A673 (cell line): ENCODE measurements around the gene CORO2A. TPM values are rescaled to one million over a fixed set of nuclear protein-coding genes. Genes with fewer than 3 reads are reported as not detected.

Source experiments
- BruUV-seq: library from RNA; stranded (reverse); fragments of 400-500 nt; replicated peaks from 2 replicates; lab custom pipeline; 2021; lab: Mats Ljungman, UMichigan
- CTCF ChIA-PET: fragments of 300-600 bp; sonication (Branson Sonifier 250); formaldehyde crosslinking; loops from one replicate; lab custom pipeline; 2022; ENCODE audit warnings: antibody characterized with exemption; lab: Charles Lee
- POLR2A ChIA-PET: fragments of 300-600 bp; sonication (Branson Sonifier 250); formaldehyde crosslinking; loops from one replicate; lab custom pipeline; 2022; ENCODE audit warnings: antibody characterized with exemption; ENCODE audit not compliant: low non-redundant PET; lab: Charles Lee
- DNase-seq: peaks from one replicate; pipeline ENCODE4 v3.0.0-alpha.2; 2015; ENCODE audit warnings: low spot score
- H3K27ac ChIP-seq: fragments of 200-600 bp; sonication (generic); 2 replicates; pipeline ENCODE4 v1.5.1; 2016; ENCODE audit warnings: mixed run types, low read depth, mild to moderate bottlenecking, mixed read lengths, antibody characterized with exemption, low read length; ENCODE audit not compliant: poor library complexity, severe bottlenecking
- H3K27me3 ChIP-seq: fragments of 200-600 bp; sonication (generic); replicated peaks from 2 replicates; pipeline ENCODE4 v1.6.1; 2017; ENCODE audit warnings: mixed run types, low read depth, mild to moderate bottlenecking, mixed read lengths, antibody characterized with exemption, low read length; ENCODE audit not compliant: insufficient read depth, poor library complexity
- H3K36me3 ChIP-seq: fragments of 200-600 bp; sonication (generic); 2 replicates; pipeline ENCODE4 v1.6.1; 2016; ENCODE audit warnings: mixed run types, mild to moderate bottlenecking, mixed read lengths, antibody characterized with exemption, low read length; ENCODE audit not compliant: insufficient read depth, poor library complexity, severe bottlenecking
- H3K4me1 ChIP-seq: fragments of 200-600 bp; sonication (generic); 2 replicates; pipeline ENCODE4 v1.6.1; 2017; ENCODE audit warnings: mixed run types, mild to moderate bottlenecking, mixed read lengths, antibody characterized with exemption, low read length; ENCODE audit not compliant: insufficient read depth, poor library complexity, severe bottlenecking
- H3K4me3 ChIP-seq: fragments of 200-600 bp; sonication (generic); 2 replicates; pipeline ENCODE4 v1.5.1; 2016; ENCODE audit warnings: low read depth, mixed run types, mild to moderate bottlenecking, mixed read lengths, low read length; ENCODE audit not compliant: poor library complexity, severe bottlenecking
- H3K9me3 ChIP-seq: fragments of 200-600 bp; sonication (generic); 2 replicates; pipeline ENCODE4 v1.6.1; 2016; ENCODE audit warnings: mixed run types, low read depth, mild to moderate bottlenecking, mixed read lengths, antibody characterized with exemption, low read length; ENCODE audit not compliant: poor library complexity, severe bottlenecking
- CTCF ChIP-seq: fragments of 300-800, 200-600 bp; sonication (generic); conservative IDR thresholded peaks from 2 replicates; pipeline ENCODE4 v1.5.1; 2017; ENCODE audit warnings: low read depth, mild to moderate bottlenecking, antibody characterized with exemption, low read length, moderate library complexity, mixed read lengths
- EZH2 ChIP-seq: fragments of 200-600 bp; sonication (generic); IDR thresholded peaks from 2 replicates; pipeline ENCODE4 v1.6.1; 2017; ENCODE audit warnings: borderline replicate concordance, low read depth, mild to moderate bottlenecking, mixed read lengths, antibody characterized with exemption, low read length; ENCODE audit not compliant: poor library complexity, severe bottlenecking
- intact Hi-C: fragments of 100-400 bp; cut with micrococcal nuclease; formaldehyde crosslinking; loops from one replicate; pipeline ENCODE4 v1.10.0; 2022; ENCODE audit not compliant: unreplicated experiment
- total RNA-seq: library from RNA; stranded (reverse); gene quantifications from 2 replicates; pipeline ENCODE4 v1.2.3, GENCODE V29; 2021

Gene CORO2A
- total RNA-seq, 1 experiment from 2014 or later = 0.52 TPM

GRCh38 chr9:98084396-98084795, 108.0 kb downstream of the CORO2A start:
- Histone ChIP-seq H3K4me3 (no peak overlapping the region), H3K36me3 (peaks cover 10% of the 10 kb centered on the region), H3K9me3 (no peaks in the 10 kb centered on the region), H3K27ac (no peak overlapping the region), H3K4me1 (peaks cover 4% of the 10 kb centered on the region), H3K27me3 (no peaks in the 10 kb centered on the region)
- TF ChIP-seq CTCF = no peak
- CTCF ChIA-PET = no interaction called here
- POLR2A ChIA-PET = no interaction called here
- intact Hi-C loops = no loop called here
- no peak for DNase-seq
- BruUV-seq = no TSS peak

- Histone ChIP-seq H3K36me3 (peaks cover 10% of the 10 kb centered on the region), H3K4me1 (peaks cover 4% of the 10 kb centered on the region), H3K27ac (no peak overlapping the region), H3K9me3 (no peaks in the 10 kb centered on the region), H3K4me3 (no peak overlapping the region), H3K27me3 (no peaks in the 10 kb centered on the region)
- ChIA-PET POLR2A (no interaction called here), CTCF (no interaction called here)
- TF ChIP-seq CTCF (no peak), EZH2 (no peak)
- BruUV-seq = no TSS peak
- intact Hi-C loops = no loop called here
- DNase-seq = no peak
Measured at GRCh38 chr9:98083566-98084183, 108.8 kb downstream of the CORO2A start.

GRCh38 chr9:98083061-98083501, 109.4 kb downstream of the CORO2A start:
- DNase-seq = no peak
- H3K9me3 ChIP-seq = no peaks in the 10 kb centered on the region
- intact Hi-C loops = no loop called here
- no peaks in the 10 kb centered on the region for H3K27me3 ChIP-seq
- no peak overlapping the region for H3K27ac ChIP-seq
- CTCF ChIA-PET = no interaction called here
- no peak for TF ChIP-seq CTCF
- TF ChIP-seq EZH2 = no peak
- H3K36me3 ChIP-seq = peaks cover 10% of the 10 kb centered on the region
- peaks cover 4% of the 10 kb centered on the region for H3K4me1 ChIP-seq
- POLR2A ChIA-PET = no interaction called here
- BruUV-seq = no TSS peak
- no peak overlapping the region for H3K4me3 ChIP-seq
